Embryonic facial prominence (tissue), 1 donor: ENCODE results near the gene MGAT4A.
A peak's percentile ranks its signal among the peaks of the same experiment; 100 is the strongest.

Source experiments
- DNase-seq: peaks from one replicate; pipeline ENCODE4 v3.0.0-alpha.2; 2016; ENCODE audit errors: extremely low spot score

The MGAT4A gene

GRCh38 chr2:98658816-98659490 lies 72.0 kb downstream of the MGAT4A start:
- no peak for DNase-seq

GRCh38 chr2:98656800-98657199 lies 74.1 kb downstream of the MGAT4A start:
- DNase-seq = no peak

GRCh38 chr2:98654699-98655495 lies 76.0 kb downstream of the MGAT4A start:
- DNase-seq = no peak

- no peak for DNase-seq
Observed at GRCh38 chr2:98650998-98651397, 79.9 kb downstream of the MGAT4A start.

- no peak for DNase-seq
Observed at GRCh38 chr2:98649992-98650375, 80.9 kb downstream of the MGAT4A start.

- DNase-seq = peak; percentile 63
Observed at GRCh38 chr2:98649135-98649991, 81.6 kb downstream of the MGAT4A start.

- no peak for DNase-seq
Observed at GRCh38 chr2:98648451-98648850, 82.5 kb downstream of the MGAT4A start.

- no peak for DNase-seq
Observed at GRCh38 chr2:98647636-98648035, 83.3 kb downstream of the MGAT4A start.

- DNase-seq = no peak
Observed at GRCh38 chr2:98643496-98644100, 87.3 kb downstream of the MGAT4A start.

GRCh38 chr2:98637401-98638147 lies 93.4 kb downstream of the MGAT4A start:
- DNase-seq = no peak

GRCh38 chr2:98634406-98635092 lies 96.4 kb downstream of the MGAT4A start:
- DNase-seq = no peak

GRCh38 chr2:98632351-98632750 lies 98.6 kb downstream of the MGAT4A start:
- DNase-seq = no peak

GRCh38 chr2:98623657-98624056 lies 107.3 kb downstream of the MGAT4A start:
- DNase-seq = no peak

GRCh38 chr2:98617149-98617548 lies 113.8 kb downstream of the MGAT4A start:
- DNase-seq = no peak

- DNase-seq = no peak
Observed at GRCh38 chr2:98615481-98615880, 115.5 kb downstream of the MGAT4A start.

- no peak for DNase-seq
Observed at GRCh38 chr2:98614024-98614739, 116.8 kb downstream of the MGAT4A start.

GRCh38 chr2:98608962-98609604 lies 121.8 kb downstream of the MGAT4A start:
- DNase-seq = no peak

GRCh38 chr2:98608116-98608961 lies 122.6 kb downstream of the MGAT4A start, which contains the start of the genes COA5 and UNC50:
Gene COA5, minus strand, starts transcription at chr2:98608512. Its CDS starts 107 bp downstream, at chr2:98608405.
Gene UNC50, plus strand, starts transcription at chr2:98608589. Its CDS starts 1,171 bp downstream, at chr2:98609760.
- peak; percentile 65 for DNase-seq
